GM12878 (cell line): ENCODE results near the gene ARHGAP40. TPM values are rescaled to one million over a fixed set of nuclear protein-coding genes. Genes with fewer than 3 reads are reported as not detected.

ENCODE experiments used
- ATAC-seq: fragments of 200-7000 bp; cut with Tn5 transposase; 3 replicates; pipeline ENCODE4 v1.9.1; 2020; ENCODE audit warnings: mild to moderate bottlenecking, moderate library complexity
- BruUV-seq: library from RNA; stranded (reverse); fragments of 400-500 nt; replicated peaks from 2 replicates; lab custom pipeline; 2021; lab: Mats Ljungman, UMichigan
- CTCF ChIA-PET: fragments of 300-600 bp; sonication (Branson Sonifier 250); formaldehyde crosslinking; extraction: SDS; loops from one replicate; lab custom pipeline; 2021; ENCODE audit warnings: inconsistent platforms; lab: Yijun Ruan, JAX
- POLR2A ChIA-PET: fragments of 350-600 bp; formaldehyde crosslinking; extraction: SDS; loops from one replicate; lab custom pipeline; 2021; ENCODE audit warnings: inconsistent platforms; lab: Charles Lee
- RAD21 ChIA-PET: fragments of 300-600 bp; sonication (Branson Sonifier 250); formaldehyde crosslinking; loops from one replicate; lab custom pipeline; 2023; ENCODE audit warnings: antibody characterized with exemption; ENCODE audit not compliant: unreplicated experiment; lab: Charles Lee
- SMC1A ChIA-PET: fragments of 300-600 bp; sonication (Branson Sonifier 250); formaldehyde crosslinking; loops from one replicate; lab custom pipeline; 2023; ENCODE audit not compliant: unreplicated experiment, uncharacterized antibody; lab: Charles Lee
- DNase-seq: peaks from one replicate; pipeline ENCODE4 v3.0.0-alpha.2; 2011; ENCODE audit warnings: low read depth, low spot score
- FAIRE-seq: peaks from 3 replicates; lab custom pipeline; 2011; peaks lifted over from hg19 to GRCh38; lab: Jason Lieb, UNC
- H2AFZ ChIP-seq: 2 replicates; pipeline ENCODE4 v1.6.0; 2011; ENCODE audit warnings: low read depth, low read length, control low read depth; ENCODE audit not compliant: control insufficient read depth
- H3K27ac ChIP-seq: 2 replicates; pipeline ENCODE4 v1.5.1; 2011; ENCODE audit warnings: control low read depth; ENCODE audit not compliant: control insufficient read depth, insufficient read depth
- H3K27me3 ChIP-seq, 2 experiments: replicated peaks in 1 of 2; 2 replicates each; pipeline versions ENCODE4 v1.6.0 to v1.6.1; 2011; ENCODE audit warnings: low read length in 1 of 2; ENCODE audit not compliant: control insufficient read depth in 2 of 2, insufficient read depth in 2 of 2
- H3K36me3 ChIP-seq, 2 experiments: 2 replicates each; pipeline ENCODE4 v1.5.1; 2011; ENCODE audit warnings: low read length in 1 of 2; ENCODE audit not compliant: control insufficient read depth in 2 of 2, insufficient read depth in 2 of 2
- H3K4me1 ChIP-seq: 2 replicates; pipeline ENCODE4 v1.6.1; 2011; ENCODE audit warnings: mild to moderate bottlenecking, low read length, moderate library complexity, mixed read lengths; ENCODE audit not compliant: control insufficient read depth, insufficient read depth
- H3K4me2 ChIP-seq: 2 replicates; pipeline ENCODE4 v1.6.0; 2011; ENCODE audit warnings: control low read depth; ENCODE audit not compliant: control insufficient read depth, insufficient read depth
- H3K4me3 ChIP-seq: fragments of 200-600 bp; sonication (generic); 2 replicates; pipeline ENCODE4 v1.5.1; 2016
- H3K79me2 ChIP-seq: 2 replicates; pipeline ENCODE4 v1.6.0; 2011; ENCODE audit warnings: low read length; ENCODE audit not compliant: control insufficient read depth, insufficient read depth
- H3K9ac ChIP-seq: 2 replicates; pipeline ENCODE4 v1.8.0; 2011; ENCODE audit warnings: low read length, control low read depth, mixed read lengths; ENCODE audit not compliant: control insufficient read depth, insufficient read depth
- H3K9me3 ChIP-seq: replicated peaks from 3 replicates; pipeline ENCODE4 v1.5.1; 2011; ENCODE audit warnings: mild to moderate bottlenecking, low read length; ENCODE audit not compliant: control insufficient read depth, insufficient read depth
- H4K20me1 ChIP-seq: 2 replicates; pipeline ENCODE4 v1.6.0; 2011; ENCODE audit not compliant: control insufficient read depth, insufficient read depth
- BCL11A ChIP-seq: IDR thresholded peaks from 2 replicates; pipeline ENCODE4 v1.6.1; 2011; ENCODE audit warnings: low read depth, low read length
- CBX3 ChIP-seq: fragments of 200-600 bp; sonication (generic); IDR thresholded peaks from 2 replicates; pipeline ENCODE4 v1.6.1; 2016; ENCODE audit warnings: low read depth, borderline replicate concordance
- CREB1 ChIP-seq: IDR thresholded peaks from 2 replicates; pipeline ENCODE4 v1.6.1; 2012; ENCODE audit warnings: low read depth, mild to moderate bottlenecking, inconsistent platforms
- CREM ChIP-seq: IDR thresholded peaks from 2 replicates; pipeline ENCODE4 v1.6.1; 2014; ENCODE audit warnings: antibody characterized with exemption, low read depth
- CTCF ChIP-seq, 3 experiments: IDR thresholded peaks in 2 of 3; conservative IDR thresholded peaks in 1 of 3; 2 replicates each; pipeline ENCODE4 v1.5.1; 2011; ENCODE audit warnings: low read depth in 3 of 3, low read length in 3 of 3, mild to moderate bottlenecking in 3 of 3, control low read depth in 2 of 3, moderate library complexity in 2 of 3, inconsistent platforms in 1 of 3, mixed read lengths in 1 of 3; ENCODE audit not compliant: control insufficient read depth in 2 of 3, insufficient read depth in 1 of 3; ENCODE audit errors: extremely low read depth in 1 of 3
- EGR1 ChIP-seq, 2 experiments: IDR thresholded peaks; 1 replicate in 1 of 2; 2 replicates in 1 of 2; pipeline ENCODE4 v1.6.1; 2011 to 2012; ENCODE audit warnings: low read depth in 2 of 2, low read length in 2 of 2, borderline replicate concordance in 1 of 2, mild to moderate bottlenecking in 1 of 2, moderate library complexity in 1 of 2
- ESRRA ChIP-seq: IDR thresholded peaks from 2 replicates; pipeline ENCODE4 v1.6.1; 2012; ENCODE audit warnings: mild to moderate bottlenecking, low read length, improper control_type of control experiment
- FOS ChIP-seq: IDR thresholded peaks from 3 replicates; pipeline ENCODE4 v1.6.1; 2011; ENCODE audit warnings: borderline replicate concordance; ENCODE audit not compliant: insufficient read length; ENCODE audit errors: extremely low read depth
- MAX ChIP-seq: IDR thresholded peaks from 2 replicates; pipeline ENCODE4 v1.6.1; 2012; ENCODE audit warnings: low read depth, low read length, improper control_type of control experiment
- PAX5 ChIP-seq: IDR thresholded peaks from 2 replicates; pipeline ENCODE4 v1.6.1; 2011; ENCODE audit warnings: low read depth, low read length, borderline replicate concordance
- POLR2AphosphoS5 ChIP-seq: IDR thresholded peaks from 2 replicates; pipeline ENCODE4 v1.6.1; 2011; ENCODE audit warnings: mild to moderate bottlenecking, low read length, inconsistent platforms
- RB1 ChIP-seq: fragments of 450-650 bp; formaldehyde crosslinking; IDR thresholded peaks from 2 replicates; pipeline ENCODE4 v1.6.1; 2017; ENCODE audit warnings: mild to moderate bottlenecking, borderline replicate concordance
- RCOR1 ChIP-seq: conservative IDR thresholded peaks from 2 replicates; pipeline ENCODE4 v1.6.1; 2012; ENCODE audit warnings: low read depth, low read length, improper control_type of control experiment
- RFX5 ChIP-seq: IDR thresholded peaks from 2 replicates; pipeline ENCODE4 v1.6.1; 2011; ENCODE audit warnings: low read depth, low read length, improper control_type of control experiment
- SMC3 ChIP-seq: IDR thresholded peaks from 2 replicates; pipeline ENCODE4 v1.6.1; 2011; ENCODE audit warnings: low read length, improper control_type of control experiment, borderline replicate concordance
- SUPT20H ChIP-seq: IDR thresholded peaks from 2 replicates; pipeline ENCODE4 v1.6.1; 2011; ENCODE audit warnings: low read depth, mild to moderate bottlenecking, low read length, moderate library complexity, borderline replicate concordance; ENCODE audit not compliant: control insufficient read depth
- USF1 ChIP-seq: IDR thresholded peaks from 2 replicates; pipeline ENCODE4 v1.6.1; 2011; ENCODE audit warnings: borderline replicate concordance, low read depth, mild to moderate bottlenecking, moderate library complexity, mixed read lengths, low read length; ENCODE audit not compliant: insufficient read depth; ENCODE audit errors: extremely low read length
- WGBS: methylation state at CpG from one replicate; pipeline ENCODE4 v1.1.6; 2016; ENCODE audit warnings: low lambda C conversion rate; ENCODE audit not compliant: insufficient replicate concordance, insufficient coverage; ENCODE audit errors: missing lambda C conversion rate; 5-methylcytosine and 5-hydroxymethylcytosine counted together
- in situ Hi-C: fragments of 300-500 bp; cut with MboI; formaldehyde crosslinking; loops from 9 replicates; pipeline ENCODE4 v1.14.3; 2018; ENCODE audit warnings: mixed read lengths
- intact Hi-C: fragments of 100-400 bp; cut with micrococcal nuclease; formaldehyde crosslinking; loops from one replicate; pipeline ENCODE4 v1.14.2; 2022; ENCODE audit not compliant: unreplicated experiment
- polyA plus RNA-seq, 11 experiments: library from polyadenylated mRNA; depleted of rRNA in 4 of 11; unstranded in 6 of 11; stranded (reverse) in 5 of 11; fragments of >200 nt; fragmentation: Nextera tagmentation in 4 of 11; fragmentation: Illumina TruSeq in 1 of 11; extraction: Ambion mirVana in 4 of 11; extraction: Trizol in 1 of 11; gene quantifications; 1 replicate in 1 of 11; 2 replicates in 10 of 11; pipeline versions ENCODE4 v1.2.1 to v1.2.3, GENCODE V29; 2011 to 2016; ENCODE audit warnings: inconsistent platforms in 2 of 11, missing spikeins in 2 of 11, low read depth in 1 of 11
- total RNA-seq, 4 experiments: library from RNA; depleted of rRNA in 3 of 4; stranded (reverse); fragments of >200 nt in 3 of 4; fragmentation: Illumina TruSeq in 1 of 4; extraction: Trizol in 1 of 4; gene quantifications; 2 replicates each; pipeline versions ENCODE4 v1.2.1 to v1.2.3, GENCODE V29; 2013 to 2021
- TF ChIP-seq, protein P1 (sequence below): fragments of 450-650 bp; IDR thresholded peaks from 2 replicates; pipeline ENCODE4 v1.6.1; 2017; ENCODE audit warnings: low read depth, mild to moderate bottlenecking, moderate library complexity

ARHGAP40 gene
- total and polyA plus RNA-seq, 10 of the 15 experiments (the other 5 are each of a cell fraction or from before 2014, with no cell fraction given) = 0.06 to 0.07 TPM; not detected in 8

GRCh38 chr20:38579921-38580320, 21.7 kb upstream of the ARHGAP40 start:
- RAD21 ChIA-PET = no interaction called here
- Histone ChIP-seq H3K4me2 (no peak overlapping the region), H3K4me1 (no peaks in the 10 kb centered on the region), H3K4me3 (no peak overlapping the region), H3K36me3 (peaks cover 1 to 5% of the 10 kb centered on the region in 2 experiments; a peak in 2 of 4 replicates), H3K27ac (no peak overlapping the region), H3K79me2 (no peaks in the 10 kb centered on the region), H3K9me3 (no peaks in the 10 kb centered on the region), H3K27me3 (peaks cover 0 to 2% of the 10 kb centered on the region in 2 experiments; a peak in 2 of 4 replicates), H3K9ac (no peak overlapping the region), H4K20me1 (no peaks in the 10 kb centered on the region), H2AFZ (no peak overlapping the region)
- TF ChIP-seq ESRRA (no peak), RFX5 (no peak), SUPT20H (no peak), CBX3 (no peak), POLR2AphosphoS5 (no peak), MAX (no peak), RCOR1 (no peak), FOS (no peak), CTCF (IDR thresholded peaks at IDR 0.05 in 2 of 3, conservative IDR thresholded peaks at IDR 0.05 in 1 of 3; ENCODE audit: control insufficient read depth in 2 of 3, extremely low read depth in 1 of 3, insufficient read depth in 1 of 3, low read depth in 3 of 3, low read length in 3 of 3) (no peak), PAX5 (no peak), CREM (no peak), BCL11A (no peak), USF1 (no peak), RB1 (no peak), EGR1 (IDR thresholded peaks at IDR 0.05; ENCODE audit: borderline replicate concordance in 1 of 2, low read depth in 2 of 2, low read length in 2 of 2) (no peak), SMC3 (no peak), CREB1 (no peak)
- TF ChIP-seq, protein P1, sequence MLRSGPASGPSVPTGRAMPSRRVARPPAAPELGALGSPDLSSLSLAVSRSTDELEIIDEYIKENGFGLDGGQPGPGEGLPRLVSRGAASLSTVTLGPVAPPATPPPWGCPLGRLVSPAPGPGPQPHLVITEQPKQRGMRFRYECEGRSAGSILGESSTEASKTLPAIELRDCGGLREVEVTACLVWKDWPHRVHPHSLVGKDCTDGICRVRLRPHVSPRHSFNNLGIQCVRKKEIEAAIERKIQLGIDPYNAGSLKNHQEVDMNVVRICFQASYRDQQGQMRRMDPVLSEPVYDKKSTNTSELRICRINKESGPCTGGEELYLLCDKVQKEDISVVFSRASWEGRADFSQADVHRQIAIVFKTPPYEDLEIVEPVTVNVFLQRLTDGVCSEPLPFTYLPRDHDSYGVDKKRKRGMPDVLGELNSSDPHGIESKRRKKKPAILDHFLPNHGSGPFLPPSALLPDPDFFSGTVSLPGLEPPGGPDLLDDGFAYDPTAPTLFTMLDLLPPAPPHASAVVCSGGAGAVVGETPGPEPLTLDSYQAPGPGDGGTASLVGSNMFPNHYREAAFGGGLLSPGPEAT = no peak
- no peak for ATAC-seq
- 81% methylated on average over 4 of the region's 4 CpGs for WGBS
- no TSS peak for BruUV-seq
- in situ Hi-C loops (no loop called here), intact Hi-C loops (no loop called here)
- SMC1A ChIA-PET = no interaction called here
- FAIRE-seq = no peak
- DNase-seq = no peak
- CTCF ChIA-PET = no interaction called here
- POLR2A ChIA-PET = no interaction called here
